ENCODE results near the gene ISYNA1. TPM values are rescaled to one million over a fixed set of nuclear protein-coding genes. Genes with fewer than 3 reads are reported as not detected.

The ISYNA1 gene
- total RNA-seq, 4 donors from 2014 or later: 5.1 to 29.1 (median 7.8) TPM

GRCh38 chr19:18460900-18461299, 23.0 kb upstream of the ISYNA1 start:
- peak overlapping the region; percentile 89 to 96 (median 94) for H3K27ac ChIP-seq
- in situ Hi-C loops (cut with MboI; ENCODE audit: low sequenced_read_pairs in 4 of 4): loop anchor here in 3 of 4 donors (10.0 to 25.0 kb wide), 4 partner anchors 101 to 376 kb away; partner anchors contain the start of genes UBA52 (in 2 of the 3), UPF1 (in 2 of the 3), CRTC1 (in 1 of the 3) and KXD1 (in 1 of the 3)
- TF ChIP-seq CTCF (IDR thresholded peaks at IDR 0.05 in 4 of 5, conservative IDR thresholded peaks at IDR 0.05 in 1 of 5) (no peak), POLR2A (IDR thresholded peaks at IDR 0.05) (no peak)
- no peaks in the 10 kb centered on the region for H3K27me3 ChIP-seq
- intact Hi-C loops (cut with DNase I; ENCODE audit: low total_unique reads): loop anchor here (5.0 kb wide), 2 partner anchors 111 to 216 kb away; partner anchors contain the start of gene UBA52
- peak in 1 of 2 donors; percentile 82 for DNase-seq
- H3K36me3 ChIP-seq: peaks cover 0 to 8% of the 10 kb centered on the region in 2 donors
- no peaks in the 10 kb centered on the region for H3K9me3 ChIP-seq
- peak in 1 of 2 donors; percentile 39 for ATAC-seq
- no peak overlapping the region for H3K4me3 ChIP-seq
- peaks cover 82 to 86% of the 10 kb centered on the region in 2 donors for H3K4me1 ChIP-seq

- no peaks in the 10 kb centered on the region for H3K27me3 ChIP-seq
- peaks cover 0 to 8% of the 10 kb centered on the region in 2 donors for H3K36me3 ChIP-seq
- peak overlapping the region; percentile 89 to 96 (median 94) for H3K27ac ChIP-seq
- H3K9me3 ChIP-seq: no peaks in the 10 kb centered on the region
- ATAC-seq: no peak
- H3K4me3 ChIP-seq: no peak overlapping the region
- DNase-seq: no peak
- intact Hi-C loops (cut with DNase I; ENCODE audit: low total_unique reads): no loop called here
- in situ Hi-C loops (cut with MboI; ENCODE audit: low sequenced_read_pairs in 4 of 4): loop anchor here (10.0 to 25.0 kb wide), 5 partner anchors 105 to 387 kb away; partner anchors contain the start of genes UBA52 (in 3 of the 4), UPF1 (in 2 of the 4), CRTC1 (in 1 of the 4) and KXD1 (in 1 of the 4)
- TF ChIP-seq POLR2A (IDR thresholded peaks at IDR 0.05) (no peak), CTCF (IDR thresholded peaks at IDR 0.05 in 4 of 5, conservative IDR thresholded peaks at IDR 0.05 in 1 of 5) (no peak)
- peaks cover 57% of the 10 kb centered on the region in 2 donors for H3K4me1 ChIP-seq
Measured at GRCh38 chr19:18457483-18458331, 19.8 kb upstream of the ISYNA1 start.

- Histone ChIP-seq H3K27ac (peak overlapping the region; percentile 89 to 96 (median 94)), H3K4me3 (no peak overlapping the region), H3K27me3 (no peaks in the 10 kb centered on the region), H3K36me3 (peaks cover 0 to 8% of the 10 kb centered on the region in 2 donors), H3K9me3 (no peaks in the 10 kb centered on the region), H3K4me1 (peaks cover 52 to 56% of the 10 kb centered on the region in 2 donors)
- TF ChIP-seq POLR2A (IDR thresholded peaks at IDR 0.05) (no peak), CTCF (IDR thresholded peaks at IDR 0.05 in 4 of 5, conservative IDR thresholded peaks at IDR 0.05 in 1 of 5) (no peak)
- ATAC-seq (peak in 1 of 2 donors; percentile 42), DNase-seq (peak; percentile 67 to 89)
- intact Hi-C loops (cut with DNase I; ENCODE audit: low total_unique reads): no loop called here
- in situ Hi-C loops (cut with MboI; ENCODE audit: low sequenced_read_pairs in 4 of 4): loop anchor here (10.0 to 25.0 kb wide), 5 partner anchors 105 to 388 kb away; partner anchors contain the start of genes UBA52 (in 3 of the 4), UPF1 (in 2 of the 4), CRTC1 (in 1 of the 4) and KXD1 (in 1 of the 4)
Measured at GRCh38 chr19:18456974-18457373, 19.0 kb upstream of the ISYNA1 start.

- H3K4me1 ChIP-seq: peaks cover 52% of the 10 kb centered on the region in 2 donors
- no peaks in the 10 kb centered on the region for H3K9me3 ChIP-seq
- TF ChIP-seq CTCF (IDR thresholded peaks at IDR 0.05 in 4 of 5, conservative IDR thresholded peaks at IDR 0.05 in 1 of 5): no peak
- no peak for TF ChIP-seq POLR2A (IDR thresholded peaks at IDR 0.05)
- H3K27ac ChIP-seq: peak overlapping the region; percentile 89 to 96 (median 94)
- intact Hi-C loops (cut with DNase I; ENCODE audit: low total_unique reads) (no loop called here), in situ Hi-C loops (cut with MboI; ENCODE audit: low sequenced_read_pairs in 4 of 4) (loop anchor here (10.0 to 25.0 kb wide), 5 partner anchors 106 to 389 kb away; partner anchors contain the start of genes UBA52 (in 3 of the 4), UPF1 (in 2 of the 4), CRTC1 (in 1 of the 4) and KXD1 (in 1 of the 4))
- DNase-seq: no peak
- H3K36me3 ChIP-seq: peaks cover 0 to 10% of the 10 kb centered on the region in 2 donors
- no peak for ATAC-seq
- no peaks in the 10 kb centered on the region for H3K27me3 ChIP-seq
- no peak overlapping the region for H3K4me3 ChIP-seq
Measured at GRCh38 chr19:18456279-18456678, 18.3 kb upstream of the ISYNA1 start.
